ENCODE data around the gene ZNF76.
"Not testable (repeated sequence)": the region's sequence is repeated elsewhere in the genome, so short reads cannot be mapped to it uniquely, and the experiment has no call there.

Gene ZNF76

DNA sequence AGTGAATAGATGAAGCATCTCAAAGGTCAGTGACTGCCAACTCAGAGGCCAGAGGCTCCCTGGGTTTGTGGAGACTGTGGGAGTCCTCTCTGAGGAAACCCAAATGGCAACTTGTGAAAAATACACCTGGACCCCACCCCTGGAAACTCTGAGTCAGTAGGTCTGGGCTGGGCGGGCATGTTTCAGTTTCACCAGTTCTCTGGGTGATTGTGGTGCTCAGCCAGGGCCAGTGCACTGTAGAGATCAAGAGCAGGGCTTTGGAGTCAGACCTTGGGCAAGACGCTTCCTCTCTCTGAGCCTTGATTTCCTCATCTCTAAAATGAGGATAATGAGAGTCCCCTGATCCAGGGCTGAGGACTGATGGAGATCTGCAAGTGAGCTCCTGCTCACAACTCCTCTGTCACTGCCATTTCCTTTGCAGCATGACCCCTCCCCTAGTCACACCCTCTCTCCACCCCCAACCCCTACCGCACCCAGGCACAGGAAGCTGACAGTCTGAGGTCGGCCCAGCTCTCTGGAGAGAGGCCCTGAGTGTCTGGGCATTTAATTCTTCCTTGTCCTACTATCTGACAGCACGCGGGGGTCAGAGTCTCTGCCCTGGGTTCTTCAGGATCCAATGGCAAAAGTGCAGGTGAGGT is 43.2 kb downstream of the ZNF76 start:
- DNase-seq, result no peak
- H3K4me1 ChIP-seq, result no peaks in the 10 kb centered on the region
- no peaks in the 10 kb centered on the region for H3K9me3 ChIP-seq
- no peaks in the 10 kb centered on the region for H3K36me3 ChIP-seq
- TF ChIP-seq, protein P1, sequence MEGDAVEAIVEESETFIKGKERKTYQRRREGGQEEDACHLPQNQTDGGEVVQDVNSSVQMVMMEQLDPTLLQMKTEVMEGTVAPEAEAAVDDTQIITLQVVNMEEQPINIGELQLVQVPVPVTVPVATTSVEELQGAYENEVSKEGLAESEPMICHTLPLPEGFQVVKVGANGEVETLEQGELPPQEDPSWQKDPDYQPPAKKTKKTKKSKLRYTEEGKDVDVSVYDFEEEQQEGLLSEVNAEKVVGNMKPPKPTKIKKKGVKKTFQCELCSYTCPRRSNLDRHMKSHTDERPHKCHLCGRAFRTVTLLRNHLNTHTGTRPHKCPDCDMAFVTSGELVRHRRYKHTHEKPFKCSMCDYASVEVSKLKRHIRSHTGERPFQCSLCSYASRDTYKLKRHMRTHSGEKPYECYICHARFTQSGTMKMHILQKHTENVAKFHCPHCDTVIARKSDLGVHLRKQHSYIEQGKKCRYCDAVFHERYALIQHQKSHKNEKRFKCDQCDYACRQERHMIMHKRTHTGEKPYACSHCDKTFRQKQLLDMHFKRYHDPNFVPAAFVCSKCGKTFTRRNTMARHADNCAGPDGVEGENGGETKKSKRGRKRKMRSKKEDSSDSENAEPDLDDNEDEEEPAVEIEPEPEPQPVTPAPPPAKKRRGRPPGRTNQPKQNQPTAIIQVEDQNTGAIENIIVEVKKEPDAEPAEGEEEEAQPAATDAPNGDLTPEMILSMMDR (IDR thresholded peaks at IDR 0.05; ENCODE audit: low read depth, low read length), result no peak
- H3K4me3 ChIP-seq (ENCODE audit: low read depth, low read length), result no peak overlapping the region
- H3K27me3 ChIP-seq, result no peaks in the 10 kb centered on the region

DNA sequence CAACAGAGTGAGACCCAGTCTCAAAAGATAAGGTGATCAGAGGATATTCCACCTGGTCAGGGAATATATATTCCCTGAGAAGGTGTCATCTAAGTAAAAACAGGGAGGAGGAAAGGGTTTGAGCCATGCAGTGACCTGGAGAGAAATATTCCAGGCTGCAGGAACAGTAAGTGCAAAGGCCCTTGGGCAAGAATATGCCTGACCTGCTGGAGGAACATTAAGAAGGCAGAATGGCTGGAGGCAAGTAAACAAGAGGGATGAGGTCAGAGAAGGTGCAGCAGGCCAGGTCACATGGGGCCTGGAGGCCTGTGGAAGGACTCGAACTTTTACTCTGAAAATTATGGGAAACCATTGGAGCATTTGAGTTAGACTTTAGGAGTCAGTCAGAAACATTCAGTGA is 44.8 kb downstream of the ZNF76 start:
- Histone ChIP-seq H3K9me3 (no peaks in the 10 kb centered on the region), H3K4me3 (ENCODE audit: low read depth, low read length) (no peak overlapping the region), H3K36me3 (no peaks in the 10 kb centered on the region), H3K4me1 (no peaks in the 10 kb centered on the region), H3K27me3 (no peaks in the 10 kb centered on the region)
- no peak for DNase-seq
- TF ChIP-seq, protein P1 (IDR thresholded peaks at IDR 0.05; ENCODE audit: low read depth, low read length), result no peak

DNA sequence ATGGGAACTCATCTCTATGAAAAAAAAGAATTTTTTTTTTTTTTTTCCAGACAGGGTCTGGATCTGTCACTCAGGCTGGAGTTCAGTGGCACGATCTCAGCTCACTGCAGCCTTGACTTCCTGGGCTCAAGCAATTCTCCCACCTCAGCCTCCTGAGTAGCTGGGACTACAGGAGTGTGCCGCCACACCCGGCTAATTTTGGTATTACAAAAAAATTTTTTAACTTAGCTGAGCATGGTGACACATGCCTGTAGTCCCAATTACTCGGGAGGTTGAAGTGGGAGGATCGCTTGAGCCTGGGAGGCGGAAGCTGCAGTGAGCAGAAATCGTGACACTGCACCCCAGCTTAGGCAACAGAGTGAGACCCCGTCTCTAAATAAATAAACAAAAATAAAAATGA is 45.6 kb downstream of the ZNF76 start:
- TF ChIP-seq, protein P1 (IDR thresholded peaks at IDR 0.05; ENCODE audit: low read depth, low read length), result no peak
- no peaks in the 10 kb centered on the region for H3K9me3 ChIP-seq
- H3K4me1 ChIP-seq, result no peaks in the 10 kb centered on the region
- H3K4me3 ChIP-seq (ENCODE audit: low read depth, low read length), result no peak overlapping the region
- no peak for DNase-seq
- H3K36me3 ChIP-seq, result no peaks in the 10 kb centered on the region
- H3K27me3 ChIP-seq, result no peaks in the 10 kb centered on the region

DNA sequence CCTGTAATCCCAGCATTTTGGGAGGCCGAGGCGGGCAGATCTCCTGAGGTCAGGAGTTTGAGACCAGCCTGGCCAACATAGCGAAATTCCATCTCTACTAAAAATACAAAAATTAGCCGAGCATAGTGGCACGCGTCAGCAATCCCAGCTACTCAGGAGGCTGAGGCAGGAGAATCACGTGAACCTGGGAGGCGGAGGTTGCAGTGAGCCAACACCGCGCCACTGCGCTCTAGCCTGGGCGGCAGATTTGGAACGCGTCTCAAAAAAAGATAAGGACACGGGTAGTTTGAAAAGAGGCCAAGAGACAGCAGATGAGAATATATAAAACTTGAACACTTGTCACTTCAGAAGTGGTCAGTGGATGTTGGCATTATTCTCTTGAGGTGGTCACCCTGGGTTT is 47.6 kb downstream of the ZNF76 start:
- not testable (repeated sequence) for H3K9me3 ChIP-seq; H3K4me1 ChIP-seq; DNase-seq; H3K27me3 ChIP-seq; H3K4me3 ChIP-seq (ENCODE audit: low read depth, low read length); H3K36me3 ChIP-seq

DNA sequence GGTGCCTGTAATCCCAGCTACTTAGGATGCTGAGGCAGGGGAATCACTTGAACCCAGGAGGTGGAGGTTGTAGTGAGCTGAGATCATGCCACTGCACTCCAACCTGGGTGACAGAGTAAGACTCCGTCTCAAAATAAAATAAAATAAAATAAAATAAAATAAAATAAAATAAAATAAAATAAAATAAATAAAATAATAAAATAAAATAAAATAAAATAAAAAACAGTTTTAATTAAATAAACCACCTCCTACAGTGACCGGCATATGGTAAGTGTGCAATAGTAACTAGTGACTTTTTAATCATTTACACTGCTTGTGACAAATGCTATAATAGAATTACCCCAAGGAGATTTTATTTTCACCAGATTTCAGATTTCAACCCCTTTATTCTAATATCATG is 49.0 kb downstream of the ZNF76 start:
- H3K36me3 ChIP-seq; DNase-seq; H3K9me3 ChIP-seq; H3K4me1 ChIP-seq; H3K27me3 ChIP-seq; H3K4me3 ChIP-seq (ENCODE audit: low read depth, low read length): not testable (repeated sequence)

DNA sequence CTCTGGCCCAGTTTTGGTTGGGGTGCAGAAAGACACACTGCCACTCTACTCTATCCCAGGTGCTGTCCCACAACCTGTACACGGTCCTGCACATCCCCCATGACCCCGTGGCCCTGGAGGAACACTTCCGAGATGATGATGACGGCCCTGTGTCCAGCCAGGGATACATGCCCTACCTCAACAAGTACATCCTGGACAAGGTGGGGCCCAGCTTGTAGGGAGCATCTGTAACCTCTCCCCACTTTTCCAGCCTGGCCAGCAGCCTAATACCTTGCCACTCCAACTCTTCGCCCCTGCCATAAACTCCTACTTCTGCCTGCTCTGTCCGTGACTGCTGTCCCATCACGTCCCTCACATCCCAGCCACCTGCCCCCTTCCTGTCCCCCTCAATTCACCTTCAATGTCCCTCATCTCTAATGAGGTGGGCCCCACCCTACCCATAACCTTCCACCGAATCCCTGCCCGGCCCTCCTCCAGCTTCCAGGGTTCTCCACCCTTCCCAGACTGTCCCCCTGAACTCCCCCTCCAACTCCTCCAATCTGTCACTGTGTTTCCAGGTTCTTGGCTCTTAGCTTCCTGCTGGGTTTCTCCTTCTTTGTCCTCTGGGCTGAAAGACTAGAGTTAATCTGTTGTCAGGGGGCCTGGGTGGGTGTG is 50.2 kb downstream of the ZNF76 start:
- Histone ChIP-seq H3K4me3 (ENCODE audit: low read depth, low read length) (no peak overlapping the region), H3K9me3 (no peaks in the 10 kb centered on the region), H3K36me3 (no peaks in the 10 kb centered on the region), H3K27me3 (no peaks in the 10 kb centered on the region), H3K4me1 (no peaks in the 10 kb centered on the region)
- DNase-seq, result no peak
- TF ChIP-seq, protein P1 (IDR thresholded peaks at IDR 0.05; ENCODE audit: low read depth, low read length), result no peak

DNA sequence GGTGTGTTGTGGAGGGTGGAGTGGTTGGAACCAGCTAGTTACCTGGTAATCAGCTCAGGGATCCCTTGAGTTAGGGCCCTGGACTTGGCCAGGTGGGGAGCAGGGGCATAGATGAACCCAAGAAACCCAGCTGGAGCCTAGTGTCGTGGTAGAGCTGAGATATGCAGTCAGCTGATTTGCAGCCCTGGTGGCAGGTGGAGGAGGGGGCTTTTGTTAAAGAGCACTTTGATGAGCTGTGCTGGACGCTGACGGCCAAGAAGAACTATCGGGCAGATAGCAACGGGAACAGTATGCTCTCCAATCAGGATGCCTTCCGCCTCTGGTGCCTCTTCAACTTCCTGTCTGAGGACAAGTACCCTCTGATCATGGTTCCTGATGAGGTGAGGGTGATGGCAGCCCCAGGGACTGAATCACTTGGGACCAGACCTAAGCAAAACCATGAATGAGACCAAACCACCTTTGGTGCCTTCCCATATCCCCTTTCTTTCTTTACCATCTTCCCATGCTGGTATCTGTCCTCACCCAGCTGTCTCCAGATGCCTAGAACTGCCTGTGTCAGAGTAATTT is 50.8 kb downstream of the ZNF76 start:
- H3K4me3 ChIP-seq (ENCODE audit: low read depth, low read length), result no peak overlapping the region
- no peaks in the 10 kb centered on the region for H3K27me3 ChIP-seq
- no peak for DNase-seq
- no peaks in the 10 kb centered on the region for H3K4me1 ChIP-seq
- TF ChIP-seq, protein P1 (IDR thresholded peaks at IDR 0.05; ENCODE audit: low read depth, low read length), result no peak
- no peaks in the 10 kb centered on the region for H3K36me3 ChIP-seq
- no peaks in the 10 kb centered on the region for H3K9me3 ChIP-seq
